Fibroblast of mammary gland (primary cell): ENCODE data around the gene DECR2.

ENCODE experiments used
- DNase-seq: peaks from one replicate; pipeline ENCODE4 v3.0.0-alpha.2; 2010; ENCODE audit warnings: low read depth
- H3K4me3 ChIP-seq: 2 replicates; pipeline ENCODE4 v1.5.1; 2011; ENCODE audit warnings: low read depth, mild to moderate bottlenecking, low read length, moderate library complexity; ENCODE audit not compliant: control insufficient read depth
- CTCF ChIP-seq: conservative IDR thresholded peaks from 2 replicates; pipeline ENCODE4 v1.5.1; 2011; ENCODE audit warnings: low read depth, low read length, inconsistent platforms; ENCODE audit not compliant: control insufficient read depth, insufficient read depth

Gene DECR2

GRCh38 chr16:391885-392335 is 9.8 kb upstream of the DECR2 start:
- DNase-seq: peak; percentile 92
- H3K4me3 ChIP-seq: no peak overlapping the region
- TF ChIP-seq CTCF: peak; percentile 94

GRCh38 chr16:392450-393030 is 9.1 kb upstream of the DECR2 start:
- TF ChIP-seq CTCF: no peak
- no peak for DNase-seq
- no peak overlapping the region for H3K4me3 ChIP-seq

- no peak for TF ChIP-seq CTCF
- H3K4me3 ChIP-seq: no peak overlapping the region
- DNase-seq: no peak
Measured at GRCh38 chr16:396199-396598, 5.5 kb upstream of the DECR2 start.

GRCh38 chr16:396605-397004 is 5.1 kb upstream of the DECR2 start:
- H3K4me3 ChIP-seq: peak overlapping the region; percentile 51
- peak; percentile 46 for DNase-seq
- TF ChIP-seq CTCF: no peak

GRCh38 chr16:397135-397661 is 4.5 kb upstream of the DECR2 start, which contains the start of gene NME4:
Gene NME4, plus strand, starts transcription at chr16:397199. Its CDS starts 24 bp downstream, at chr16:397223.
- TF ChIP-seq CTCF: no peak
- peak within 1 kb of the TSS; percentile 51 for H3K4me3 ChIP-seq
- no peak for DNase-seq

- peak; percentile 26 for TF ChIP-seq CTCF
- peak overlapping the region; percentile 16 for H3K4me3 ChIP-seq
- peak; percentile 53 for DNase-seq
Measured at GRCh38 chr16:397736-398332, 3.9 kb upstream of the DECR2 start.
